GM19043 (cell line): Measurements from ENCODE around the gene NUP210L.

ENCODE experiments used
- ATAC-seq: cut with Tn5 transposase; IDR thresholded peaks from one replicate; pipeline ENCODE4 v1.9.1; 2021; ENCODE audit warnings: low read depth; ENCODE audit not compliant: unreplicated experiment

Gene NUP210L

GRCh38 chr1:153946622-153947241 is 208.1 kb downstream of the NUP210L start, which contains the start of gene DENND4B:
DENND4B (minus strand) TSS chr1:153946718; CDS start chr1:153944374, 2,344 bp downstream.
- peak; percentile 60 for ATAC-seq

GRCh38 chr1:153945795-153946621 is 208.9 kb downstream of the NUP210L start:
- peak; percentile 61 for ATAC-seq

GRCh38 chr1:153945131-153945794 is 209.6 kb downstream of the NUP210L start:
- peak; percentile 33 for ATAC-seq

GRCh38 chr1:153944827-153945117 is 210.1 kb downstream of the NUP210L start:
- ATAC-seq = no peak

GRCh38 chr1:153944005-153944826 is 210.7 kb downstream of the NUP210L start:
- ATAC-seq = no peak

- ATAC-seq = no peak
Observed at GRCh38 chr1:153942766-153943549, 211.9 kb downstream of the NUP210L start.
